SK-N-SH treated with all-trans-retinoic acid at 6 μM for 48 hours (cell line): ENCODE data around the gene SCCPDH.

Experiments
- ATAC-seq: fragments of 200-7000 bp; cut with Tn5 transposase; 3 replicates; pipeline ENCODE4 v1.9.1; 2020; ENCODE audit warnings: mild to moderate bottlenecking, moderate library complexity
- ARNTL ChIP-seq: fragments of 450-650 bp; formaldehyde crosslinking; IDR thresholded peaks from 2 replicates; pipeline ENCODE4 v1.5.0; 2020; ENCODE audit warnings: low read depth, mild to moderate bottlenecking, moderate library complexity, borderline replicate concordance
- BACH2 ChIP-seq: fragments of 250-450 bp; sonication (Bioruptor Pico); IDR thresholded peaks from 2 replicates; pipeline ENCODE4 v1.9.0; 2021; ENCODE audit warnings: mild to moderate bottlenecking, borderline replicate concordance
- CSDC2 ChIP-seq: fragments of 250-450 bp; sonication (Bioruptor Pico); IDR thresholded peaks from 2 replicates; pipeline ENCODE4 v1.5.0; 2020; ENCODE audit warnings: mild to moderate bottlenecking, moderate library complexity
- ESRRG ChIP-seq: fragments of 250-450 bp; sonication (Bioruptor Pico); IDR thresholded peaks from 2 replicates; pipeline ENCODE4 v1.6.1; 2021; ENCODE audit warnings: mild to moderate bottlenecking
- ISL1 ChIP-seq: fragments of 250-450 bp; sonication (Bioruptor Pico); IDR thresholded peaks from 2 replicates; pipeline ENCODE4 v2.1.2; 2022; ENCODE audit warnings: mild to moderate bottlenecking, moderate library complexity
- OSR1 ChIP-seq: fragments of 250-450 bp; sonication (Bioruptor Pico); IDR thresholded peaks from 2 replicates; pipeline ENCODE4 v1.8.0; 2022; ENCODE audit warnings: moderate library complexity, mild to moderate bottlenecking, inconsistent platforms
- RARB ChIP-seq: fragments of 250-450 bp; sonication (Bioruptor Pico); IDR thresholded peaks from 2 replicates; pipeline ENCODE4 v1.8.0; 2021; ENCODE audit warnings: mild to moderate bottlenecking, moderate library complexity
- SNAI2 ChIP-seq: fragments of 250-450 bp; sonication (Bioruptor Pico); IDR thresholded peaks from 2 replicates; pipeline ENCODE4 v1.5.0; 2020; ENCODE audit warnings: mild to moderate bottlenecking, moderate library complexity
- TCF4 ChIP-seq: fragments of 250-450 bp; sonication (Bioruptor Pico); IDR thresholded peaks from 2 replicates; pipeline ENCODE4 v1.8.0; 2021; ENCODE audit warnings: mild to moderate bottlenecking, moderate library complexity, borderline replicate concordance
- TOX ChIP-seq: fragments of 250-450 bp; sonication (Bioruptor Pico); IDR thresholded peaks from 2 replicates; pipeline ENCODE4 v1.8.0; 2021; ENCODE audit warnings: mild to moderate bottlenecking, moderate library complexity, borderline replicate concordance
- ZFP30 ChIP-seq: fragments of 450-650 bp; formaldehyde crosslinking; IDR thresholded peaks from 2 replicates; pipeline ENCODE4 v1.5.0; 2022; ENCODE audit warnings: mild to moderate bottlenecking, moderate library complexity
- ZNF565 ChIP-seq: fragments of 450-650 bp; formaldehyde crosslinking; conservative IDR thresholded peaks from 2 replicates; pipeline ENCODE4 v1.5.0; 2020; ENCODE audit warnings: low read depth, mild to moderate bottlenecking, moderate library complexity
- TF ChIP-seq, protein P1 (sequence below): fragments of 250-450 bp; sonication (Bioruptor Pico); IDR thresholded peaks from 2 replicates; pipeline ENCODE4 v1.5.1; 2021; ENCODE audit warnings: mild to moderate bottlenecking, moderate library complexity
- TF ChIP-seq, protein P2 (sequence below): fragments of 250-450 bp; sonication (Bioruptor Pico); IDR thresholded peaks from 2 replicates; pipeline ENCODE4 v1.5.0; 2020; ENCODE audit warnings: mild to moderate bottlenecking, moderate library complexity
- TF ChIP-seq, protein P3 (sequence below): fragments of 250-450 bp; sonication (Bioruptor Pico); IDR thresholded peaks from 2 replicates; pipeline ENCODE4 v1.8.0; 2020; ENCODE audit warnings: mild to moderate bottlenecking, moderate library complexity, borderline replicate concordance
- TF ChIP-seq, protein P4 (sequence below): fragments of 250-450 bp; sonication (Bioruptor Pico); IDR thresholded peaks from 2 replicates; pipeline ENCODE4 v1.5.1; 2020; ENCODE audit warnings: low read depth, mild to moderate bottlenecking, moderate library complexity

Gene SCCPDH

DNA sequence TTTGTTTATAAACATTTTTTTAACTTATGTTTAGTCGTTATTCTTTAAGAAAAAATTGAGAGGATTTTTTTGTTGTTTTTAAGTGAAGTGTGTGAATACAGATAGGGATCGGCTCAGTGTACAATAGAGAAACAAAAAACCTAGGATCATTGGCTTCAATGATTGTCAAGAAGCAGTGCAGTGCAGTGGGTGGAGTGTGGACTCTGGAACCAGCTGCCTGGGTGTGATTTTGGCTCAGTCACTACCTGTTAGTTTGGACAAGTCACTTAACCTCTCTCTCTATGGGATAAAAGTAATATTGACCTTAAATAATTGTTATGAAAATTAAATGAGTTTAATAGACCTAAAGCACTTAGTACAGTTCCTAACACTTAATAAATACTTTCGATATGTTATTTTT lies 41.3 kb downstream of the SCCPDH start:
- TF ChIP-seq RARB (CRISPR knock-in tag): no peak
- TF ChIP-seq, protein P1, sequence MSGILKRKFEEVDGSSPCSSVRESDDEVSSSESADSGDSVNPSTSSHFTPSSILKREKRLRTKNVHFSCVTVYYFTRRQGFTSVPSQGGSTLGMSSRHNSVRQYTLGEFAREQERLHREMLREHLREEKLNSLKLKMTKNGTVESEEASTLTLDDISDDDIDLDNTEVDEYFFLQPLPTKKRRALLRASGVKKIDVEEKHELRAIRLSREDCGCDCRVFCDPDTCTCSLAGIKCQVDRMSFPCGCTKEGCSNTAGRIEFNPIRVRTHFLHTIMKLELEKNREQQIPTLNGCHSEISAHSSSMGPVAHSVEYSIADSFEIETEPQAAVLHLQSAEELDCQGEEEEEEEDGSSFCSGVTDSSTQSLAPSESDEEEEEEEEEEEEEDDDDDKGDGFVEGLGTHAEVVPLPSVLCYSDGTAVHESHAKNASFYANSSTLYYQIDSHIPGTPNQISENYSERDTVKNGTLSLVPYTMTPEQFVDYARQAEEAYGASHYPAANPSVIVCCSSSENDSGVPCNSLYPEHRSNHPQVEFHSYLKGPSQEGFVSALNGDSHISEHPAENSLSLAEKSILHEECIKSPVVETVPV (CRISPR knock-in tag): no peak
- TF ChIP-seq TCF4 (CRISPR knock-in tag): no peak
- TF ChIP-seq, protein P2, sequence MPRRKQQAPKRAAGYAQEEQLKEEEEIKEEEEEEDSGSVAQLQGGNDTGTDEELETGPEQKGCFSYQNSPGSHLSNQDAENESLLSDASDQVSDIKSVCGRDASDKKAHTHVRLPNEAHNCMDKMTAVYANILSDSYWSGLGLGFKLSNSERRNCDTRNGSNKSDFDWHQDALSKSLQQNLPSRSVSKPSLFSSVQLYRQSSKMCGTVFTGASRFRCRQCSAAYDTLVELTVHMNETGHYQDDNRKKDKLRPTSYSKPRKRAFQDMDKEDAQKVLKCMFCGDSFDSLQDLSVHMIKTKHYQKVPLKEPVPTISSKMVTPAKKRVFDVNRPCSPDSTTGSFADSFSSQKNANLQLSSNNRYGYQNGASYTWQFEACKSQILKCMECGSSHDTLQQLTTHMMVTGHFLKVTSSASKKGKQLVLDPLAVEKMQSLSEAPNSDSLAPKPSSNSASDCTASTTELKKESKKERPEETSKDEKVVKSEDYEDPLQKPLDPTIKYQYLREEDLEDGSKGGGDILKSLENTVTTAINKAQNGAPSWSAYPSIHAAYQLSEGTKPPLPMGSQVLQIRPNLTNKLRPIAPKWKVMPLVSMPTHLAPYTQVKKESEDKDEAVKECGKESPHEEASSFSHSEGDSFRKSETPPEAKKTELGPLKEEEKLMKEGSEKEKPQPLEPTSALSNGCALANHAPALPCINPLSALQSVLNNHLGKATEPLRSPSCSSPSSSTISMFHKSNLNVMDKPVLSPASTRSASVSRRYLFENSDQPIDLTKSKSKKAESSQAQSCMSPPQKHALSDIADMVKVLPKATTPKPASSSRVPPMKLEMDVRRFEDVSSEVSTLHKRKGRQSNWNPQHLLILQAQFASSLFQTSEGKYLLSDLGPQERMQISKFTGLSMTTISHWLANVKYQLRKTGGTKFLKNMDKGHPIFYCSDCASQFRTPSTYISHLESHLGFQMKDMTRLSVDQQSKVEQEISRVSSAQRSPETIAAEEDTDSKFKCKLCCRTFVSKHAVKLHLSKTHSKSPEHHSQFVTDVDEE (CRISPR knock-in tag): no peak
- TF ChIP-seq ZFP30 (CRISPR knock-in tag): no peak
- TF ChIP-seq SNAI2 (CRISPR knock-in tag): no peak
- no peak for TF ChIP-seq ESRRG
- no peak for TF ChIP-seq TOX (CRISPR knock-in tag)
- TF ChIP-seq, protein P3, sequence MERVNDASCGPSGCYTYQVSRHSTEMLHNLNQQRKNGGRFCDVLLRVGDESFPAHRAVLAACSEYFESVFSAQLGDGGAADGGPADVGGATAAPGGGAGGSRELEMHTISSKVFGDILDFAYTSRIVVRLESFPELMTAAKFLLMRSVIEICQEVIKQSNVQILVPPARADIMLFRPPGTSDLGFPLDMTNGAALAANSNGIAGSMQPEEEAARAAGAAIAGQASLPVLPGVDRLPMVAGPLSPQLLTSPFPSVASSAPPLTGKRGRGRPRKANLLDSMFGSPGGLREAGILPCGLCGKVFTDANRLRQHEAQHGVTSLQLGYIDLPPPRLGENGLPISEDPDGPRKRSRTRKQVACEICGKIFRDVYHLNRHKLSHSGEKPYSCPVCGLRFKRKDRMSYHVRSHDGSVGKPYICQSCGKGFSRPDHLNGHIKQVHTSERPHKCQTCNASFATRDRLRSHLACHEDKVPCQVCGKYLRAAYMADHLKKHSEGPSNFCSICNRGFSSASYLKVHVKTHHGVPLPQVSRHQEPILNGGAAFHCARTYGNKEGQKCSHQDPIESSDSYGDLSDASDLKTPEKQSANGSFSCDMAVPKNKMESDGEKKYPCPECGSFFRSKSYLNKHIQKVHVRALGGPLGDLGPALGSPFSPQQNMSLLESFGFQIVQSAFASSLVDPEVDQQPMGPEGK (CRISPR knock-in tag): no peak
- TF ChIP-seq BACH2 (CRISPR knock-in tag): no peak
- no peak for TF ChIP-seq ZNF565 (CRISPR knock-in tag)
- TF ChIP-seq ISL1: no peak
- TF ChIP-seq OSR1 (CRISPR knock-in tag): no peak
- TF ChIP-seq CSDC2: no peak
- no peak for TF ChIP-seq ARNTL (CRISPR knock-in tag)
- ATAC-seq: no peak

DNA sequence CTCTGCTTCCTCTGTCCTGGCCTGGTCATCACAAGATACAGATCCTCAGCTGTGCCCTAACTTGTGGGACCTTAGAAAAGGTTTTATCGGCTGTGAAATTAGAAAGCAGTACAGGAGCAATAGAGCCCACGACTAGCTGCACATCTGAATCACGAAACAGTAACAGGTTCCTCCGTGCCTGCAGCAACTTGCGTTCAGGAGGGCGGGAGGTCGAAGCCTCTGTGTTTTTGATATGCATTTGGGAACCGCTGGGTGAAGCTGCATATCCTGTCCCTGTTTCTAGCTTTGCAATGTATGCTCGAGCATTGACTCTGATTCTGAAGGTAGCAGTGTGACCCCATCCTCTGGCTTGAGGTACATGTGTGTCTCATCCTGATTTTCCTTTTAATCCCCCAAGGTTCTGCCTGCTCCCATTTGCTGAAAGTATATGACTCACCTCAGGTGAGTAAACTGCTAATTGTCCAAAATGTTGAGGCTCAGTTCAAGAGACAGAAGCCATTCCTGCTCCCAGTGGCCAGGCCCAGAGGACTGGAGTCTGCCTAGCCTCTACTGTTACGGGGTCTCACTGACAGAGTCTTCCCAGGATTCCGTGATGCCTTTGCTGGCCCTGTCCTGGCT lies 44.3 kb downstream of the SCCPDH start:
- no peak for ATAC-seq
- TF ChIP-seq, protein P4, sequence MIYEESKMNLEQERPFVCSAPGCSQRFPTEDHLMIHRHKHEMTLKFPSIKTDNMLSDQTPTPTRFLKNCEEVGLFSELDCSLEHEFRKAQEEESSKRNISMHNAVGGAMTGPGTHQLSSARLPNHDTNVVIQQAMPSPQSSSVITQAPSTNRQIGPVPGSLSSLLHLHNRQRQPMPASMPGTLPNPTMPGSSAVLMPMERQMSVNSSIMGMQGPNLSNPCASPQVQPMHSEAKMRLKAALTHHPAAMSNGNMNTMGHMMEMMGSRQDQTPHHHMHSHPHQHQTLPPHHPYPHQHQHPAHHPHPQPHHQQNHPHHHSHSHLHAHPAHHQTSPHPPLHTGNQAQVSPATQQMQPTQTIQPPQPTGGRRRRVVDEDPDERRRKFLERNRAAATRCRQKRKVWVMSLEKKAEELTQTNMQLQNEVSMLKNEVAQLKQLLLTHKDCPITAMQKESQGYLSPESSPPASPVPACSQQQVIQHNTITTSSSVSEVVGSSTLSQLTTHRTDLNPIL (CRISPR knock-in tag): no peak
- TF ChIP-seq OSR1 (CRISPR knock-in tag): no peak
- TF ChIP-seq RARB (CRISPR knock-in tag): no peak
- no peak for TF ChIP-seq ARNTL (CRISPR knock-in tag)
- TF ChIP-seq, protein P2 (CRISPR knock-in tag): no peak
- TF ChIP-seq ZFP30 (CRISPR knock-in tag): no peak
- TF ChIP-seq, protein P3 (CRISPR knock-in tag): no peak
- no peak for TF ChIP-seq TOX (CRISPR knock-in tag)
- TF ChIP-seq TCF4 (CRISPR knock-in tag): no peak
